ENCODE measurements around the gene SUPT7L.

Gene SUPT7L

GRCh38 chr2:27621524-27621923 is 41.9 kb downstream of the SUPT7L start:
- H3K27ac ChIP-seq = no peak overlapping the region
- DNase-seq = no peak
- H3K36me3 ChIP-seq = peaks cover 58% of the 10 kb centered on the region
- 0 out of 2 replicates have a peak, but pooled peaks have one; percentile 16 for TF ChIP-seq CTCF (IDR thresholded peaks at IDR 0.05; ENCODE audit: low read depth, low read length)
- H3K4me3 ChIP-seq (ENCODE audit: low read depth, low read length) = no peak overlapping the region
- no peaks in the 10 kb centered on the region for H3K9me3 ChIP-seq (ENCODE audit: severe bottlenecking)
- no peaks in the 10 kb centered on the region for H3K27me3 ChIP-seq (ENCODE audit: insufficient read depth, low read depth, severe bottlenecking)

DNA sequence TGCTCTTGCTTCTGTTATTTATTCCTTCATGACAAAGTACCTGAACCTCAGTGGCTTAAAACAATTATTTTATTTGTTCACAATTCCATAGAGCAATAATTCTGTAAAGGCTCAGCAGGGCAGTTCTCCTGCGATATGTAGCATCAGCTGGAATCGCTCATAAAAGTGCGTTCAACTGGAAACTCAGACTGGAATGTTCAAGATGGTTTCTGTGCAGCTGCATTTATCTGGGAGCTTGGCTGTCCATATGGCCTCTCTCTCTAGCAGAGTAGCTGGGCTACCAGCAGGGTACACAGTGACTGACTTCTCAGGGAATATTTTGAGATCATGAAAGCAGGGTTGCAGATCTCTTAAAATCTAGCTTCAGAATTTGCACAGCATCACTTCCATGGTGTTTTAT is 48.1 kb downstream of the SUPT7L start:
- Histone ChIP-seq H3K36me3 (peaks cover 67% of the 10 kb centered on the region), H3K4me3 (ENCODE audit: low read depth, low read length) (no peak overlapping the region), H3K27me3 (ENCODE audit: insufficient read depth, low read depth, severe bottlenecking) (no peaks in the 10 kb centered on the region), H3K27ac (no peak overlapping the region), H3K9me3 (ENCODE audit: severe bottlenecking) (no peaks in the 10 kb centered on the region)
- TF ChIP-seq CTCF (IDR thresholded peaks at IDR 0.05; ENCODE audit: low read depth, low read length) = no peak
- DNase-seq = no peak

DNA sequence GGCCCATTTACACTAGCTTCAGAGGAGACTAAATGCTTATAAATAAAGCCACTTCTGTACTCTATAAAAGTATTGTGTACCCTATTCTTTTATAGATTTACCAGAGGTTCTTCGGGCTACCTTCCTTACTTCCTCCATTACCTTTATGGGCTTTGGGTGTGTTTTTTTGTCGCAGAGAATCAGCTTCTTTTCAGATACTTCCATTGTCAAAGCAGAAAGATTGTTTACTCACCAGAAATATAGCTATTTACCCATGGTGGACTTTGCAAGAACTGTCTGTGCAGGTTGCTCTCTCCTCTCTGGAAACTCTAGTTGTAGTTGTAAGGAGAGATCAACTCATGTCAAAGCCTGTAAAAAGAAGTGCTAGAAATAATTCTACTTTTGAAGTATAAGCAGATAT is 49.4 kb downstream of the SUPT7L start:
- DNase-seq = no peak

GRCh38 chr2:27606611-27607010 is 56.8 kb downstream of the SUPT7L start:
- Histone ChIP-seq H3K4me3 (ENCODE audit: low read depth, low read length) (no peak overlapping the region), H3K36me3 (peaks cover 84% of the 10 kb centered on the region), H3K27ac (no peak overlapping the region), H3K27me3 (ENCODE audit: insufficient read depth, low read depth, severe bottlenecking) (no peaks in the 10 kb centered on the region), H3K9me3 (ENCODE audit: severe bottlenecking) (no peaks in the 10 kb centered on the region)
- no peak for DNase-seq
- TF ChIP-seq CTCF (IDR thresholded peaks at IDR 0.05; ENCODE audit: low read depth, low read length) = no peak

More for the DNA sequence above, 49.4 kb downstream of the SUPT7L start:
- Histone ChIP-seq H3K36me3 (peaks cover 71% of the 10 kb centered on the region), H3K9me3 (ENCODE audit: severe bottlenecking) (no peaks in the 10 kb centered on the region), H3K27me3 (ENCODE audit: insufficient read depth, low read depth, severe bottlenecking) (no peaks in the 10 kb centered on the region), H3K27ac (no peak overlapping the region), H3K4me3 (ENCODE audit: low read depth, low read length) (no peak overlapping the region)
- no peak for TF ChIP-seq CTCF (IDR thresholded peaks at IDR 0.05; ENCODE audit: low read depth, low read length)

All from WERI-Rb-1 (cell line).